Body of pancreas (tissue), 4 donors: ENCODE data around the gene KLC3. TPM values are rescaled to one million over a fixed set of nuclear protein-coding genes. Genes with fewer than 3 reads are reported as not detected.

Experiments used
- ATAC-seq: fragments of 150-250 bp; one replicate; pipeline ENCODE4 v1.9.1; 2016
- DNase-seq, 4 donors: peaks; one replicate each; pipeline ENCODE4 v3.0.0-alpha.2; 2019
- H3K27ac ChIP-seq, 4 donors: fragments of 200-600 bp; sonication (generic); 1 replicate in 3 of 4; 2 replicates in 1 of 4; pipeline versions ENCODE4 v1.5.1 to v1.6.1; 2016 to 2019; ENCODE audit warnings: mild to moderate bottlenecking in 1 of 4, mixed read lengths in 1 of 4, moderate library complexity in 1 of 4
- H3K27me3 ChIP-seq, 2 donors: fragments of 200-600 bp; sonication (generic); one replicate each; pipeline ENCODE4 v1.6.0; 2016; ENCODE audit warnings: mild to moderate bottlenecking in 1 of 2
- H3K36me3 ChIP-seq, 2 donors: fragments of 200-600 bp; sonication (generic); replicated peaks in 1 of 2; 2 replicates each; pipeline ENCODE4 v1.5.1; 2016; ENCODE audit warnings: low read depth in 2 of 2; ENCODE audit not compliant: insufficient read depth in 1 of 2
- H3K4me1 ChIP-seq: fragments of 200-600 bp; sonication (generic); one replicate; pipeline ENCODE4 v1.6.0; 2016
- H3K4me3 ChIP-seq, 2 donors: fragments of 200-600 bp; sonication (generic); 1 replicate in 1 of 2; 2 replicates in 1 of 2; pipeline ENCODE4 v1.5.1; 2016 to 2019
- H3K9me3 ChIP-seq, 3 donors: fragments of 200-600 bp; sonication (generic); 1 replicate in 2 of 3; 2 replicates in 1 of 3; pipeline ENCODE4 v1.5.1; 2016
- POLR2A ChIP-seq, 3 donors: fragments of 450-650 bp; IDR thresholded peaks; one replicate each; pipeline ENCODE4 v1.6.1; 2016; ENCODE audit warnings: antibody characterized with exemption in 3 of 3, mild to moderate bottlenecking in 2 of 3
- WGBS, 2 donors: methylation state at CpG; one replicate each; pipeline ENCODE4 v1.1.5; 2017; 5-methylcytosine and 5-hydroxymethylcytosine counted together
- intact Hi-C: fragments of 100-400 bp; cut with DNase I; formaldehyde crosslinking; loops from one replicate; pipeline ENCODE4 v1.15.1; 2023
- total RNA-seq, 2 donors: library from RNA; depleted of rRNA; stranded (reverse); fragments of >200 nt; gene quantifications; one replicate each; pipeline ENCODE4 v1.1.0, GENCODE V29; 2016
- TF ChIP-seq, protein P1 (sequence below), 7 experiments: fragments of 450-650 bp in 4 of 7; fragments of 200-600 bp in 3 of 7; sonication (generic) in 3 of 7; IDR thresholded peaks; one replicate each; pipeline ENCODE4 v1.5.1; 2016 to 2019; ENCODE audit warnings: antibody characterized with exemption in 7 of 7

Gene KLC3
- total RNA-seq, 2 donors from 2014 or later: 1.3 to 11.7 TPM

DNA sequence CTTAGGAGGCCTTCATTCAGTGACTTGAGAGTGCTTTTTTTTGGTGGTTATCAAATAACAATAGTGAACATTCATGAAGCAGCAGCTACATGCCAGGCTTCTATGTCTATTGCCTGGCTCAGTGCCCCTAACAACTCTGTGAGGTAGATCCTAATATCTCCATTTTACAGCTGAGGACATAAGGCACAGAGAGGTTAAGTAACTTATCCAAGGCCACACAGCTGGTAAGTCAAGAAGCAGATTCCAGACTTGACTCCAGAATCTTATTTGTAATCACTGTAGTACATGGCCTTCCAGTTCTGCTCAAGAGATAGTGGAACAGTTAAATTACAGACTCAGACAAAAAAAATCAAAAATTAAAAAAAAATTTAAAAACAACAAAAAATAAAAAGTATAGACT lies 44.7 kb upstream of the KLC3 start:
- intact Hi-C loops: no loop called here
- Histone ChIP-seq H3K4me3 (no peak overlapping the region), H3K36me3 (no peaks in the 10 kb centered on the region), H3K27me3 (no peaks in the 10 kb centered on the region), H3K27ac (peak overlapping the region in 1 of 4 donors; percentile 13), H3K9me3 (no peaks in the 10 kb centered on the region), H3K4me1 (peaks cover 17% of the 10 kb centered on the region)
- DNase-seq (no peak), ATAC-seq (no peak)
- no peak for TF ChIP-seq POLR2A (IDR thresholded peaks at IDR 0.05)
- TF ChIP-seq, protein P1, sequence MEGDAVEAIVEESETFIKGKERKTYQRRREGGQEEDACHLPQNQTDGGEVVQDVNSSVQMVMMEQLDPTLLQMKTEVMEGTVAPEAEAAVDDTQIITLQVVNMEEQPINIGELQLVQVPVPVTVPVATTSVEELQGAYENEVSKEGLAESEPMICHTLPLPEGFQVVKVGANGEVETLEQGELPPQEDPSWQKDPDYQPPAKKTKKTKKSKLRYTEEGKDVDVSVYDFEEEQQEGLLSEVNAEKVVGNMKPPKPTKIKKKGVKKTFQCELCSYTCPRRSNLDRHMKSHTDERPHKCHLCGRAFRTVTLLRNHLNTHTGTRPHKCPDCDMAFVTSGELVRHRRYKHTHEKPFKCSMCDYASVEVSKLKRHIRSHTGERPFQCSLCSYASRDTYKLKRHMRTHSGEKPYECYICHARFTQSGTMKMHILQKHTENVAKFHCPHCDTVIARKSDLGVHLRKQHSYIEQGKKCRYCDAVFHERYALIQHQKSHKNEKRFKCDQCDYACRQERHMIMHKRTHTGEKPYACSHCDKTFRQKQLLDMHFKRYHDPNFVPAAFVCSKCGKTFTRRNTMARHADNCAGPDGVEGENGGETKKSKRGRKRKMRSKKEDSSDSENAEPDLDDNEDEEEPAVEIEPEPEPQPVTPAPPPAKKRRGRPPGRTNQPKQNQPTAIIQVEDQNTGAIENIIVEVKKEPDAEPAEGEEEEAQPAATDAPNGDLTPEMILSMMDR (IDR thresholded peaks at IDR 0.05): no peak

DNA sequence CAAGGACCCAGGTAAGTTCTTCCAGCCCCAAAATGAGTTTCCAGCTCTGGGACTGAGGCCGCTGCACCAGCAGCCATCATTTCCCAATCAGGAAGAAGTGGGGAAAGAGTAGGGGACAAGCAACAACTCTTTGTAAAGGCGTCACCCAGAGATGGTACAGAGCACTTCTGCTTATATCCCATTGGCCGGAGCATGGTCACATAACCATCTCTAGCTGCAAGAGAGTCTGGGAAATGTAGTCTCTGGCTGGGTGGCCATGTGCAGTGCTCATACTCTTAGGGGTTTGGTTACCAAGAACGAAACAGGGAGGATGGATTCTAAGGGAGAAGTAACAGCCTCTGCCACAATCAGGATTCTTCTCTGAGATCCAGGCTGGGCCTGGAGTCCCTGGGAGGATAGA lies 44.2 kb upstream of the KLC3 start:
- TF ChIP-seq POLR2A (IDR thresholded peaks at IDR 0.05): no peak
- TF ChIP-seq, protein P1 (IDR thresholded peaks at IDR 0.05): no peak
- Histone ChIP-seq H3K27me3 (no peaks in the 10 kb centered on the region), H3K36me3 (no peaks in the 10 kb centered on the region), H3K4me1 (peaks cover 17% of the 10 kb centered on the region), H3K27ac (no peak overlapping the region), H3K9me3 (no peaks in the 10 kb centered on the region), H3K4me3 (no peak overlapping the region)
- intact Hi-C loops: no loop called here
- WGBS, 2 donors: 96 to 98% methylated on average over 4 of the region's 4 CpGs
- no peak for DNase-seq
- no peak for ATAC-seq

DNA sequence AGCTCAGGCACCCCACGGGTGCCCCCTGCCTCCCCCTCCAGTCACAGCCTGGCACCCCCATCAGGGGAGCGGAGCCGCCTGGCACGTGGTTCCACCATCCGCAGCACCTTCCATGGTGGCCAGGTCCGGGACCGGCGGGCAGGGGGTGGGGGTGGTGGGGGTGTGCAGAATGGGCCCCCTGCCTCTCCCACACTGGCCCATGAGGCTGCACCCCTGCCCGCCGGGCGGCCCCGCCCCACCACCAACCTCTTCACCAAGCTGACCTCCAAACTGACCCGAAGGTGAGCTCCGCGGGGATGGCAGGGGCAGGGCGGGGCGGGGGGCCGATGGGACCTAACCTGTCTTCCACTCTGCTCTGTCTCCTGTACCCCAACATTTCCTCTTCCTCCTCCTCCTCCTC lies 42.9 kb upstream of the KLC3 start:
- WGBS, 2 donors: 94 to 97% methylated on average over 8 to 10 of the region's 18 CpGs

DNA sequence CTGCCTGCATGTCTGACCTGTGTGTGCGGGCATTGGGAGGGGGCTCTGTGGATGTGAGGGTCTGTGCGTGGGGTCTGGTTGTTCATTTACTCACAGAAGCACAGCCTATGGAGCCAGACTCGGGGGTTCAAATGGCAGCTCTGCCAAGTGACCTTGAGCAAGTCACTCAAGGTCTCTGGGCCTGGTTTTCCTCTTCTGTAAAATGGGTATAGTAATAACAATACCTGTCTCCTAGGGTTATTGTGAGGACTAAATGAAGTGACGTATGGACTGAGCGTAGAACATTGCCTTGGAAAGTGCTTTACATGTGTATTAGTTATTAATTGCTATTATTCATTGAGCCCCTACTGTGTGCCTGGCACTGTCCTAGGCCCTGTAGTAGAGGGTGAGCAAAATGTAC lies 42.3 kb upstream of the KLC3 start:
- TF ChIP-seq POLR2A (IDR thresholded peaks at IDR 0.05): no peak
- TF ChIP-seq, protein P1 (IDR thresholded peaks at IDR 0.05): no peak
- Histone ChIP-seq H3K4me1 (peaks cover 17% of the 10 kb centered on the region), H3K27ac (no peak overlapping the region), H3K36me3 (no peaks in the 10 kb centered on the region), H3K27me3 (no peaks in the 10 kb centered on the region), H3K9me3 (no peaks in the 10 kb centered on the region), H3K4me3 (no peak overlapping the region)
- ATAC-seq (no peak), DNase-seq (no peak)
- 74 to 97% methylated on average over 4 to 5 of the region's 5 CpGs for WGBS, 2 donors
- intact Hi-C loops: no loop called here

More for the DNA sequence above, 42.9 kb upstream of the KLC3 start:
- Histone ChIP-seq H3K4me1 (peaks cover 17% of the 10 kb centered on the region), H3K27ac (no peak overlapping the region), H3K27me3 (no peaks in the 10 kb centered on the region), H3K36me3 (no peaks in the 10 kb centered on the region), H3K9me3 (no peaks in the 10 kb centered on the region), H3K4me3 (no peak overlapping the region)
- TF ChIP-seq, protein P1 (IDR thresholded peaks at IDR 0.05): no peak
- ATAC-seq: no peak
- intact Hi-C loops: no loop called here
- DNase-seq: no peak

DNA sequence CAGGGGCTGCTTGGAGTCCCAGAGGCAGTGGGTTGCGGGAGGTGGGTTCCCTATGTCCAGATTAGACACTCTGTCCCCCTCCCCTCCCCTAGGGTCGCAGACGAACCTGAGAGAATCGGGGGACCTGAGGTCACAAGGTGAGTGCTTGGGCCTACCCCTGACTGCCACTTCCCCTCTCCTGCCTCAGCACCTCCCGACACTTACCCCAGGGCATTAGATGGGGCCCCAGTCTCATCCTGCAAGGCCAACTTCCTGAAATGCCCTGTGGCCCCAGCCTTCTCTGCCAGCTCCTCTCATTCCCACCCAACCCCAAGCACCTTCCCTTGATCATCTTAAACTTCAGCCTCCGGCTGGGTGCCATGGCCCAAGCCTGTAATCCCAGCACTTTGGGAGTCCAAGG lies 40.8 kb upstream of the KLC3 start:
- 90 to 93% methylated on average over 5 to 6 of the region's 6 CpGs for WGBS, 2 donors
- no peak for ATAC-seq

More for the DNA sequence above, 40.8 kb upstream of the KLC3 start:
- Histone ChIP-seq H3K27me3 (no peaks in the 10 kb centered on the region), H3K4me1 (peaks cover 5% of the 10 kb centered on the region), H3K9me3 (no peaks in the 10 kb centered on the region), H3K27ac (no peak overlapping the region), H3K36me3 (no peaks in the 10 kb centered on the region), H3K4me3 (no peak overlapping the region)
- intact Hi-C loops: no loop called here
- DNase-seq: no peak
- TF ChIP-seq POLR2A (IDR thresholded peaks at IDR 0.05): no peak
- TF ChIP-seq, protein P1 (IDR thresholded peaks at IDR 0.05): no peak
